PC-3 (cell line): Measurements from ENCODE around the gene PREPL. TPM values are rescaled to one million over a fixed set of nuclear protein-coding genes. Genes with fewer than 3 reads are reported as not detected.

Experiments used
- ATAC-seq: fragments of 200-7000 bp; cut with Tn5 transposase; 2 replicates; pipeline ENCODE4 v1.9.1; 2020; ENCODE audit warnings: mild to moderate bottlenecking, moderate library complexity
- BruUV-seq: library from RNA; stranded (reverse); fragments of 400-500 nt; replicated peaks from 2 replicates; lab custom pipeline; 2021; lab: Mats Ljungman, UMichigan
- CTCF ChIA-PET: fragments of 300-600 bp; sonication (Branson Sonifier 250); formaldehyde crosslinking; loops from one replicate; lab custom pipeline; 2022; ENCODE audit warnings: antibody characterized with exemption; lab: Charles Lee
- POLR2A ChIA-PET: fragments of 300-600 bp; sonication (Branson Sonifier 250); formaldehyde crosslinking; loops from one replicate; lab custom pipeline; 2022; ENCODE audit warnings: antibody characterized with exemption; ENCODE audit not compliant: unreplicated experiment; lab: Charles Lee
- DNase-seq: peaks from one replicate; pipeline ENCODE4 v3.0.0-alpha.2; 2015
- H2AFZ ChIP-seq: fragments of 300-600 bp; sonication (generic); 2 replicates; pipeline ENCODE4 v1.6.0; 2016; ENCODE audit warnings: antibody characterized with exemption, low read length
- H3F3A ChIP-seq: fragments of 300-600 bp; sonication (generic); one replicate; pipeline ENCODE4 v1.6.0; 2017; ENCODE audit warnings: antibody characterized with exemption, low read length, control low read depth, mild to moderate bottlenecking; ENCODE audit not compliant: unreplicated experiment
- H3K27ac ChIP-seq: fragments of 300-600 bp; sonication (generic); 2 replicates; pipeline ENCODE4 v1.5.1; 2016; ENCODE audit warnings: mild to moderate bottlenecking, low read length
- H3K27me3 ChIP-seq: fragments of 300-600 bp; sonication (generic); 2 replicates; pipeline ENCODE4 v1.6.1; 2016; ENCODE audit warnings: low read length, mixed read lengths
- H3K36me3 ChIP-seq: fragments of 300-600 bp; sonication (generic); 2 replicates; pipeline ENCODE4 v1.6.1; 2016; ENCODE audit warnings: low read depth, mixed run types, low read length, mixed read lengths
- H3K4me1 ChIP-seq: fragments of 300-600 bp; sonication (generic); 2 replicates; pipeline ENCODE4 v1.5.1; 2016; ENCODE audit warnings: low read length; ENCODE audit not compliant: insufficient read depth
- H3K4me2 ChIP-seq: fragments of 300-600 bp; sonication (generic); 2 replicates; pipeline ENCODE4 v1.6.0; 2016; ENCODE audit warnings: low read length
- H3K4me3 ChIP-seq: fragments of 300-600 bp; sonication (generic); 2 replicates; pipeline ENCODE4 v1.5.1; 2016; ENCODE audit warnings: mild to moderate bottlenecking, low read length, mixed read lengths
- H3K79me2 ChIP-seq: fragments of 300-600 bp; sonication (generic); 2 replicates; pipeline ENCODE4 v1.6.1; 2017; ENCODE audit warnings: low read length, mixed read lengths
- H3K9ac ChIP-seq: fragments of 300-600 bp; sonication (generic); 2 replicates; pipeline ENCODE4 v1.6.0; 2016; ENCODE audit warnings: mild to moderate bottlenecking, low read length
- H3K9me2 ChIP-seq: fragments of 300-600 bp; sonication (generic); replicated peaks from 2 replicates; pipeline ENCODE4 v1.6.1; 2016; ENCODE audit warnings: mixed run types, low read length, mixed read lengths
- H3K9me3 ChIP-seq: fragments of 300-600 bp; sonication (generic); 2 replicates; pipeline ENCODE4 v1.6.1; 2016; ENCODE audit warnings: low read length, mixed read lengths
- H4K20me1 ChIP-seq: fragments of 300-600 bp; sonication (generic); 2 replicates; pipeline ENCODE4 v1.6.1; 2016; ENCODE audit warnings: low read length, mixed read lengths
- CTCF ChIP-seq: fragments of 300-600 bp; sonication (generic); conservative IDR thresholded peaks from 2 replicates; pipeline ENCODE4 v1.5.1; 2017; ENCODE audit warnings: antibody characterized with exemption, low read depth, mild to moderate bottlenecking, low read length
- EZH2 ChIP-seq: fragments of 300-600 bp; sonication (generic); IDR thresholded peaks from one replicate; pipeline ENCODE4 v1.6.1; 2017; ENCODE audit warnings: antibody characterized with exemption, mild to moderate bottlenecking, low read length; ENCODE audit not compliant: unreplicated experiment
- EZH2phosphoT487 ChIP-seq: fragments of 300-600 bp; sonication (generic); IDR thresholded peaks from 2 replicates; pipeline ENCODE4 v1.6.1; 2018; ENCODE audit warnings: mild to moderate bottlenecking, antibody characterized with exemption, low read length, borderline replicate concordance
- intact Hi-C: fragments of 100-400 bp; cut with micrococcal nuclease; formaldehyde crosslinking; loops from 2 replicates; pipeline ENCODE4 v1.9.0; 2023
- total RNA-seq: library from RNA; depleted of rRNA; stranded (reverse); fragments of >200 nt; gene quantifications from 2 replicates; pipeline ENCODE4 v1.2.3, GENCODE V29; 2014

PREPL gene
- total RNA-seq, 1 experiment from 2014 or later = 36.2 TPM

- Histone ChIP-seq H3K36me3 (no peaks in the 10 kb centered on the region), H3K4me3 (peak overlapping the region; percentile 7; the same call in 1 of the 2 replicates), H3K9me3 (no peaks in the 10 kb centered on the region), H3K9ac (no peak overlapping the region), H3K27me3 (no peaks in the 10 kb centered on the region), H3K4me2 (peak overlapping the region; percentile 74), H2AFZ (no peak overlapping the region), H3K9me2 (no peaks in the 10 kb centered on the region), H4K20me1 (no peaks in the 10 kb centered on the region), H3K79me2 (no peaks in the 10 kb centered on the region), H3K27ac (peak overlapping the region; percentile 56), H3K4me1 (peaks cover 39% of the 10 kb centered on the region), H3F3A (no peaks in the 10 kb centered on the region)
- POLR2A ChIA-PET = no interaction called here
- intact Hi-C loops = no loop called here
- TF ChIP-seq EZH2phosphoT487 (no peak), CTCF (no peak), EZH2 (no peak)
- ATAC-seq (peak; percentile 58), DNase-seq (peak; percentile 80)
- no TSS peak for BruUV-seq
- CTCF ChIA-PET = no interaction called here
Measured at GRCh38 chr2:44286884-44287638, 74.2 kb downstream of the PREPL start.

GRCh38 chr2:44286119-44286883 is 75.0 kb downstream of the PREPL start:
- ChIA-PET CTCF (no interaction called here), POLR2A (no interaction called here)
- Histone ChIP-seq H3K36me3 (no peaks in the 10 kb centered on the region), H3K79me2 (no peaks in the 10 kb centered on the region), H3K9me2 (no peaks in the 10 kb centered on the region), H3K27me3 (no peaks in the 10 kb centered on the region), H3F3A (no peaks in the 10 kb centered on the region), H2AFZ (no peak overlapping the region), H3K4me1 (peaks cover 33% of the 10 kb centered on the region), H3K9ac (no peak overlapping the region), H3K27ac (0 out of 2 replicates have a peak overlapping the region, but pooled peaks have one; percentile 24), H3K9me3 (no peaks in the 10 kb centered on the region), H3K4me3 (peak overlapping the region; percentile 7; the same call in 1 of the 2 replicates), H4K20me1 (no peaks in the 10 kb centered on the region), H3K4me2 (peak overlapping the region; percentile 74)
- no TSS peak for BruUV-seq
- intact Hi-C loops = no loop called here
- ATAC-seq = no peak
- no peak for DNase-seq
- TF ChIP-seq CTCF (no peak), EZH2 (no peak), EZH2phosphoT487 (no peak)
